Placental epithelial cell (primary cell): ENCODE measurements around the gene NTMT2. TPM values are rescaled to one million over a fixed set of nuclear protein-coding genes. Genes with fewer than 3 reads are reported as not detected.

ENCODE experiments used
- small RNA-seq: library from RNA; depleted of rRNA; stranded (forward); fragments of <200 nt; gene quantifications from one replicate; pipeline ENCODE3, GENCODE V24; 2012
- total RNA-seq: library from RNA; depleted of rRNA; stranded (reverse); fragments of >200 nt; gene quantifications from 2 replicates; pipeline ENCODE4 v1.2.3, GENCODE V29; 2012

Gene NTMT2
- not detected in 2 replicates for total RNA-seq

GRCh38 chr1:170145770-170146676 lies at the start of gene NTMT2:
TSS of gene NTMT2 (plus strand) at chr1:170145959. CDS start at chr1:170146108, 149 bp downstream.

Small RNA genes within 50 kb of the gene (small RNA-seq; reads per million reads assigned to genes)
- gene MIR3119-2: not detected

Other genes with a start within 250 kb of the NTMT2 start
- gene KIFAP3, start 71.3 kb upstream of the NTMT2 start, total RNA-seq: 44.9 and 60.9 TPM in 2 replicates